HEK293T (cell line): ENCODE results near the gene BRMS1.

ENCODE experiments used
- ELF4 ChIP-seq: fragments of 450-650 bp; IDR thresholded peaks from 2 replicates; pipeline ENCODE4 v1.6.1; 2017; ENCODE audit warnings: antibody characterized with exemption
- FOXA1 ChIP-seq: fragments of 450-650 bp; IDR thresholded peaks from 2 replicates; pipeline ENCODE4 v1.6.1; 2016; ENCODE audit warnings: mild to moderate bottlenecking
- FOXM1 ChIP-seq: fragments of 450-650 bp; IDR thresholded peaks from 2 replicates; pipeline ENCODE4 v1.6.1; 2017; ENCODE audit warnings: mild to moderate bottlenecking, borderline replicate concordance
- LEF1 ChIP-seq: fragments of 450-650 bp; IDR thresholded peaks from 2 replicates; pipeline ENCODE4 v1.6.1; 2017; ENCODE audit warnings: mild to moderate bottlenecking, borderline replicate concordance
- SP1 ChIP-seq: fragments of 450-650 bp; IDR thresholded peaks from 2 replicates; pipeline ENCODE4 v1.6.1; 2017
- TARDBP ChIP-seq: fragments of 450-650 bp; IDR thresholded peaks from 2 replicates; pipeline ENCODE4 v1.6.1; 2016

DNA sequence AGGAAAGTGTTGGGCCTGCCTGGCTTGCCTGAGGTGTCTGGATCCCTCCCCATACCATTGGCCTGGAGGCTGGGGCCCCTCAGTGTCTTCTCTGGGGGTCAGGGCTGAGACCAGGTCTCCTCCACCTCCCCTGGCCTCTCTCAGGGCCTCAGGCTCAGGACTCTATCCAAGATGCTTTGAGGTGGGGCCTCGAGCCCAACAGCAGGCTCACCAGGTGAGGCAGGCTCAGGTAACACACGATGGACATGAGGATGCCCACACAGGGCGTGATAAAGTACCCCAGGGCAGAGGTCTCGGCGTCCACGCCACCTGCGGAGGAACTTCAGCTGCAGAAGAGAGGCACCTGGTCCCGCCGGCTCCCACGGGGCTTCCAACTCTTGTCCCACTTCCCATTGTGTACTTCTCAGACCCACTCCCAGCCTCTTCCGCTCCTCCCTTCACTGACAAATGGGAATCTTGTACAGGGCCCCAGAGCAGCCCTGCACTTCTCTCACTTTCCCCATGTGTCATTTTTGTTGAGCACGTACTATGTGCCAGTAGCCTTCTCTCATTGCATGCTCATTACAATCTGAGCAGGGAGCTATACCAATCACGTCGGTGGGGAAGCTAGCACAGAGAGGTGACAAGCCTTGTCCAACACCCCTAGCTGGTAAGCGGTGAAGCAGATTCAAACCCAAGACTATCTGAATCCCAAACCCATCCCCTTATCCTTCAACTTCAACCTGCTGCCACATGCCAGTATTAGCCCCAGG is 22.8 kb upstream of the BRMS1 start:
- TF ChIP-seq ELF4 (no peak), FOXM1 (no peak), SP1 (no peak), LEF1 (no peak), FOXA1 (no peak), TARDBP (no peak)
